Stimulated activated naive B cell treated with anti-CD40 and anti-IgM and Interleukin-4, amounts not matched to agents 10 μg/mL and 1 μg/mL and 100 μg/mL, for 72 hours (primary cell): ENCODE results near the gene VAV2.

Experiments
- ATAC-seq, 2 donors: fragments of 150-1000 bp; cut with Tn5 transposase; replicated peaks; 2 replicates each; pipeline ENCODE4 v1.10.0; 2021; ENCODE audit warnings: moderate library complexity in 1 of 2
- DNase-seq: peaks from one replicate; pipeline ENCODE4 v3.0.0; 2021
- H3K27ac Mint-ChIP-seq: one replicate; pipeline ENCODE4 v1.8.0; 2022; ENCODE audit warnings: mild to moderate bottlenecking, mixed read lengths
- H3K27me3 Mint-ChIP-seq, 2 donors: one replicate each; pipeline ENCODE4 v1.8.0; 2022; ENCODE audit warnings: mixed read lengths in 2 of 2
- H3K36me3 Mint-ChIP-seq, 2 donors: one replicate each; pipeline ENCODE4 v1.8.0; 2022; ENCODE audit warnings: mixed read lengths in 2 of 2, mild to moderate bottlenecking in 1 of 2
- H3K4me1 Mint-ChIP-seq, 2 donors: one replicate each; pipeline ENCODE4 v1.8.0; 2022; ENCODE audit warnings: mixed read lengths in 2 of 2, mild to moderate bottlenecking in 1 of 2
- H3K4me3 Mint-ChIP-seq, 2 donors: one replicate each; pipeline ENCODE4 v1.8.0; 2022; ENCODE audit warnings: mild to moderate bottlenecking in 2 of 2, mixed read lengths in 2 of 2, moderate library complexity in 1 of 2
- H3K9me3 Mint-ChIP-seq, 2 donors: one replicate each; pipeline ENCODE4 v1.8.0; 2022; ENCODE audit warnings: mixed read lengths in 2 of 2, mild to moderate bottlenecking in 1 of 2

VAV2 gene

DNA sequence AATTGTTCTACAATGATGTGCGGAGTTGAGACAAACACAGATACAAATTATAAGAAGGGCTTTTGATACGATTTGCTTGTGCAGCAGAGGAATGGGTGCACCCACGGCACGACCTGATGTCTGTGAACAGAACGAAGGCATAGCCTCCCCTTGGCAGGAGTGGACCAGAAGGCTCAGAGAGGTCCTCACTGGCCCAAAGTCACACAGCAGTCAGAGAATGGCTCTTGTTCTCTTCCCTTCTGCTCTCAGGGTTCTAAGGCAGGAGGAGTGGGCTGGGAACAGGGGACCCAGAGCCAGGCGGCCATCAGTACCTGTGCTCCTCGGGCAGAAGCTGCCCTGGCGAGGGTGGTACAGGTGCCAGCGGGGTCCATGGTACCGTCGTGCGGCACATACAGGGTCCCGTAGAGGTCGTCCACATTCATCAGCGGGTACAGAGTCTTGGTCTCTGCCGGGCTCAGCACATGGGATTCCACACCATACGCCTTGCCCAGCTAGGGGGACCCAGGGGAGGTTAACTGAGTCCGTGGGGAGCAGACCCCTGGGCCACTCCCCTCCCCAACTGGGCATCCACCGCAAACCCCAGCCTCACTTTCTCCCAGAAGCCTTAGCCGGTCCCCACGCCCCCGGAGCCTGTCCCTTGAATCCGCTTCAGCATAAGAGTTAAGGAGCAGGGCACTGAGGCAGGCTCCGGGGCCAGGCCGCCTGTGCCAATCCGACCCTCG lies 261.0 kb downstream of the VAV2 start:
- peaks cover 23 to 41% of the 10 kb centered on the region in 2 donors for H3K4me1 Mint-ChIP-seq
- no peaks in the 10 kb centered on the region for H3K36me3 Mint-ChIP-seq

DNA sequence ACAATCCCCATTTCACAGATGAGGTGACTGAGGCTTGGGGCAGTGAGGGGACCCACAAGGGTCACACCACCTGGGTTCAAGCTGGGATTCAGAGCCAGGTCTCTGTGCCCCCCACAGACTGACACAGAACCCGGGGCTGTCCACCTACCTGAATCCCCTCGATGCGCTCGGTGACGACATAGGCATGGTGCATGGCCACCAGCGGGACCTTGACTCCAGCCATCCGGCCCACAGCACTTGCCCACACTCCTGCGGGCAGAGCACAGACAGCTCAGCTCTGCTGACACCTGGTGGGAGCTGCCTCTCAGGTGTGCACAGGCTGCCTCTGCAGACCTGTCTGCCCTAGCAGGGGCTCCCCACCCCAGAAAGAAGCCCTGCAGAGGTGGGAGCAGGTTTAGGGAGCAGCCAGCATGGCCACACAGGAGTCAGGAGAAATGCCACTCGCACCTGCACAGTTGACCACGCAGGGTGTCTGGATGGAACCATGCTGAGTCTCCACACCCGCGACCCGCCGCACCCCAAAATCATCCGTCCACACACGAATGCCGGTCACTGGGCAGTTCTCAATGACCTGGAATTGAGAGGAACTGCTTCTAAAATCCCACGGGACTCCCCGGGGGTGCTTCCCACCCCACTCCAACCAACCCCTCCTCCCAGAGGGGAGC lies 262.4 kb downstream of the VAV2 start:
- ATAC-seq = no peak
- Mint-ChIP-seq H3K36me3 (no peaks in the 10 kb centered on the region), H3K27ac (no peak overlapping the region), H3K27me3 (peaks cover 41 to 64% of the 10 kb centered on the region in 2 donors), H3K4me3 (no peak overlapping the region), H3K4me1 (peaks cover 12 to 27% of the 10 kb centered on the region in 2 donors), H3K9me3 (no peaks in the 10 kb centered on the region)
- no peak for DNase-seq

More for the DNA sequence above, 261.0 kb downstream of the VAV2 start:
- DNase-seq = no peak
- H3K27me3 Mint-ChIP-seq = peaks cover 34 to 63% of the 10 kb centered on the region in 2 donors
- no peaks in the 10 kb centered on the region for H3K9me3 Mint-ChIP-seq
- H3K4me3 Mint-ChIP-seq = no peak overlapping the region
- no peak for ATAC-seq
- no peak overlapping the region for H3K27ac Mint-ChIP-seq

DNA sequence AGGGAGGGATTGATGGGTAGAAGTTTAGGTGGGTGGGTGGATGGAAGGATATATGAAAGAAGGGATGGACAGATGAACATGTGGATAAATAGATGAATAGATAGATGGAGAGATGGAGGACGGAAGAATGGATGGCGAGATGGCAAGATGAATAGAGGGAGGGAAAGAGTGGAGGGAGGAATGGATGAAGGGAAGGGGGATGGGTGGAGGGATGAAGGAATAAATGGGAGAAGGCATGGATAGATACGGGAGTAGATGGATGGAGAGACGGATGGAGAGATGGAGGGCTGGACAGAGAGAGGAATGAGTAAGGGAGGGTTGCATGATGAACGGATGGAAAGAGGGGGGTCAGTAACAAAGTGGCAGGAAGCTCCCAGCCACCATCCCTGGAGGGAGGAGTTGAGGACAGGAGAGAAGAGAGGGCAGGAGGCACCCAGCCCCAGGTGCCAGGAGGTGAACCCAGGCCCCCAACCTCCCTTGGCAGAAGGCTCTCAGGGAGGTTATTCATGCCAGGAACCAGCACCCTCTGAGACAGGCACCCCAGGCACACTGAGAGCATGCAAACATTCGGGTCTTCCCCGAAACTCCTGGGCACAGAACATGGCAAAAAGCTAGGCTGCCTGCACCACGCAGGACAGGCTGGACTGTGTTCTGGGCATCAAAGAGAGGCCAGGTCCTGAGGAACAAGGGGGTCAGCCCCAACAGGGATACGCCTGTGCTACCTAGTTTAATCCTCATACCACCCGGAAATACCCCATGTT lies 263.1 kb downstream of the VAV2 start:
- ATAC-seq (no peak), DNase-seq (no peak)
- no peaks in the 10 kb centered on the region for H3K9me3 Mint-ChIP-seq
- no peak overlapping the region for H3K27ac Mint-ChIP-seq
- peaks cover 8 to 20% of the 10 kb centered on the region in 2 donors for H3K4me1 Mint-ChIP-seq
- no peak overlapping the region for H3K4me3 Mint-ChIP-seq
- H3K27me3 Mint-ChIP-seq = peaks cover 39 to 60% of the 10 kb centered on the region in 2 donors
- H3K36me3 Mint-ChIP-seq = no peaks in the 10 kb centered on the region

DNA sequence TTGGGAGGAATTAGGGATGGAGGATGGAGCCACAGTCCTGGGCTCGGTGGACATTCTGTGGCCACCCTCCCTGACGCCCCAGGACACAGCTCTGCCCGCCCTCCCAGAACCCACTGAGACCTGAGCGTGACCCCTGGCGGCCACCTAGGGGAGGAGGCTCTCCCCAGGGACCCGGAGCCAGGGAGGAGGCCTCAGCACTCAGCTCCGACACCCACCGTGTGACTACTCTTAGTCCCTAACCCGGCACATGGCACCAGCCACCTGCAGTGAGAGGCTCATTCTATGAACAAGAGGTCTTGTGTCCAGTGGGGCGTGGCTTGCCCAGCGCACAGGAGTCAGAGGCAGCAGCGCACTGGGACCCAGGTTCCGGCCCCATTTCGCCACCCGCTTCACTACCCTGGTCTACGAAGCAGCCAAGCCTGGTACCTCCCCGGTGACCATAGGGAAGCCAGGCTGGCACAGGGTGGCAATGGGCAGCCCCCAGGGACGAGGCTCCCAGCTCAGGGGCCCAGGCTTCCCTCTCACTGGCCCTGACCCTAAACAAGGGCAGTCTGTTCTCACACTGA lies 264.2 kb downstream of the VAV2 start:
- Mint-ChIP-seq H3K36me3 (no peaks in the 10 kb centered on the region), H3K27ac (no peak overlapping the region), H3K4me3 (no peak overlapping the region), H3K9me3 (no peaks in the 10 kb centered on the region), H3K4me1 (peaks cover 8 to 11% of the 10 kb centered on the region in 2 donors), H3K27me3 (peaks cover 46 to 53% of the 10 kb centered on the region in 2 donors)
- DNase-seq (no peak), ATAC-seq (no peak)

DNA sequence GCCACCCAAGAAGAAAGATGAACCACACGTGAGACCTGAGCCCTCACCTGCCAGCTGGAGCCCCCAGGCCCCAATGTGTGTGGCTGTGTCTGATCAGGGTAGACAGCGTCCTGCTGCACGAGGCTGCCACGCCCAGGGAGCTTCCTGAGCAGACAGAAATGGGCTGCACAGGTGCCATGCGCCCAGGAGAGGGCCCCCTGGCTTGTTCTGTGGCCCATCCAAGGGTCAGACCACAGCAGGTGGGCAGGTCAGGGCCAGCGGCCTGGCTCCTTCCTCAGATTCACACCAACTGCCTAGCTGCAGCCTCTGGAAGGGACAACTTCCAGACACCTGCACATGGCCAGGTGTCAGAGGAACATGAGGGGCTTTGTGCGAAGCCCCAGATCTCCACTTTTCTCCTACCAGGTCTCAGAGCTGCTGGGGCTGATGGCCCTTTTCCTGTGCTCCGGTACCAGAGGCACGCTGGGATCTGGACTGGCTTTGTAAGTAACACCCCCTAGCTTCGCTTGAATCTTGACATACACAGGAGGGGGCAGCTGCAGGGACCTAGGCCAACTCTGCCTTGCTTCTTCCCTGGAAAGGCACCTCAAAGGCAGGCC lies 264.7 kb downstream of the VAV2 start:
- H3K9me3 Mint-ChIP-seq = no peaks in the 10 kb centered on the region
- H3K27me3 Mint-ChIP-seq = peaks cover 44 to 52% of the 10 kb centered on the region in 2 donors
- no peak overlapping the region for H3K4me3 Mint-ChIP-seq
- H3K4me1 Mint-ChIP-seq = peaks cover 6 to 11% of the 10 kb centered on the region in 2 donors
- ATAC-seq (peak; percentile 35 to 58), DNase-seq (no peak)
- H3K36me3 Mint-ChIP-seq = no peaks in the 10 kb centered on the region
- H3K27ac Mint-ChIP-seq = no peak overlapping the region

DNA sequence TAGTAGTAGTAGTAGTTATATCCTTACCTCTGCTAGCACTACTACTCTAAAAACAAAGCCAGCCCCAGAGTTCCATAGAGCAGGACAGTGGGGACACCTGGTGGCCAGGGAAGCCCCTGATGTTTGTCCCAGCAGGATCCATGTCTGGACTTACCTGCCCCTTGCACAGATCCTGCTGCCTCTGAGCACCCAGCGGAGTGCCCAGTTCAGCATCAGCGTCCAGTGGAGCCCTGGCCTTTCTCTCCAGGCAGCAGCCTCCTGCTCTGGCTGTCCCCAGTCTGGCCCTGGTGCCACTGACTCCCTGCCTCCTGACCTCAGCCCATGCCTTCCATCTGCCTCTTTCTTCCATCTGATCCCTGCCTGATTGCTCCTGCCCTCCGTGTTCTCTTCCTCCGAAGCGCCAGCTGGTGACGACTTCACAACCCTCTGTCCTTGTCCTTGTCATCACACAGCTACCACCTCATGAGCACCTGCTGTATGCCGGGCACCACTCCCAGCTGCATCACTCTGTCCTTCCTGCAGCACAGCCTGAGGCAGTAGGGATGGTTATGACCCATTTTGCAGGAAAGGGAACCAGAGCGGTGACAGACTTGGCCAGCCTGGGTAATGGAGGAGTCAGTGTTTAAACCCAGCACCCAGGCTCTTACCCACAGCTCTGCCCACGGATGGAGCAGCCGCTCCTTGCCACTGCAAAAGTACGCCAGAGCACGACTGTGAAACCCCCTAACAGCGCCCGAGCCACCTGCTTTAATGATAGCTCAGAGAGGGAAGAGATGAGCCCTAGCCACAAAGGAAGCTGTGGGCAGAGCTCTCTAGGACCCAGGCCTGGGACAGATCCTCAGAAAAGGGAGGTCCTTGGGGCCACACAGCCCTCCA lies 265.5 kb downstream of the VAV2 start:
- peak; percentile 79 to 81 for ATAC-seq
- no peaks in the 10 kb centered on the region for H3K9me3 Mint-ChIP-seq

DNA sequence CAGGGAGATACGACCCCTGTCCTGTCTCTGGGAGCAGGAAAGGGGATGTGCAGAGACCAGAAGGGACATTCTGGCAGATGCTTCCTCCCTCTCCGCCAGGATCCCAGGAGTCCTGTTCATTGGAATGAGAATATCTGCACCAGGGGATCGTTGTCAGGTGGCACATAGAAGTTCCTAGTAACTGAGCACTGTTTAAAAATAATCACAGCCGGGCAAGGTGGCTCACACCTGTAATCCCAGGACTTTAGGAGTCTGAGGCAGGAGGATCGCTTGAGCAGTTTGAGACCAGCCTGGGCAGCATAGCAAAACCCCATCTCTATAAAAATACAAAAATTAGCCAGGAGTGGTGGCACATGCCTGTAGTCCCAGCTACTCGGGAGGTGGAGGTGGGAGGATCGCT lies 266.2 kb downstream of the VAV2 start:
- peaks cover 0 to under 1% of the 10 kb centered on the region in 2 donors for H3K9me3 Mint-ChIP-seq
- H3K4me1 Mint-ChIP-seq = peaks cover 6 to 11% of the 10 kb centered on the region in 2 donors
- H3K27me3 Mint-ChIP-seq = peaks cover 58 to 60% of the 10 kb centered on the region in 2 donors
- H3K4me3 Mint-ChIP-seq = no peak overlapping the region
- no peak overlapping the region for H3K27ac Mint-ChIP-seq
- DNase-seq (no peak), ATAC-seq (no peak)
- no peaks in the 10 kb centered on the region for H3K36me3 Mint-ChIP-seq

More for the DNA sequence above, 265.5 kb downstream of the VAV2 start:
- Mint-ChIP-seq H3K27ac (no peak overlapping the region), H3K4me1 (peaks cover 6 to 11% of the 10 kb centered on the region in 2 donors), H3K27me3 (peaks cover 50 to 57% of the 10 kb centered on the region in 2 donors), H3K36me3 (no peaks in the 10 kb centered on the region), H3K4me3 (no peak overlapping the region)
- no peak for DNase-seq

DNA sequence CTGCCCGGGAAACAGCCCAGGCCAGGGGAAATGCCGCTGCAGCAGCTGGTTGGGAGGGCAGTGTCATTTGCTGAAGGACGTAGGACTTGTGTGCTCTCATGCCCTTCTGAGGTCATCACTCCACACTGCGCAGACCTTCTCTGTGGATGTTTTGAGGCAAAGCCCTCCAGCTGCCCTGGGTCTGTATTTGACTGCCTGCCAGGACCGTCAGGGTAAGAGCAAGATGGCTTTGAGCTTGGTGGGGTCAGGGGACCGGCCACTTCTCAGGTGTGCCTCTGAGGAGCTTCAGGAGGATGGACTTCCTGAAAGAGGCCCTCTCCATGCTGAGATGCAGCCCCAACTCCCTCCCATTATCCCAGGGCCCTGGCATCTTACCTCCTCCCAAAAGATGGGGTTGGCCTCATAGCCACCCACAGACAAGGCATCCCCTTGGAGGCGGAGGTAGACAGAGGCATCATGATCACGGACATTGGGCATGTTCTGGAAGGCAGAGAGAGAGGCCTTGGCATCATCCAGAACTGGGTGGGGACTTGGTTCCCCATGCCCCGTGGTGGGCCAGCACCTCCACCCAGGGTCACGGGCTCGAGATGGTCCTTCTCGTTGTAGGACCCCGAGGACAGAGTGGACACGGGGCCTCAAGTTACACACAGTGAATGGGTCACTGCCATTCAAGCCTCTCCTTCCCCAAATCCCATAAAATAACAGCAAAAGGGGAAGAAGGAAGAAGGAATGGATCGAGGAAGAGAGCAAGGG lies 273.4 kb downstream of the VAV2 start:
- peaks cover 62 to 76% of the 10 kb centered on the region in 2 donors for H3K27me3 Mint-ChIP-seq
- H3K27ac Mint-ChIP-seq = no peak overlapping the region
- H3K4me3 Mint-ChIP-seq = no peak overlapping the region
- DNase-seq (no peak), ATAC-seq (no peak)
- peaks cover 8 to 9% of the 10 kb centered on the region in 2 donors for H3K9me3 Mint-ChIP-seq
- H3K36me3 Mint-ChIP-seq = peaks cover 4 to 10% of the 10 kb centered on the region in 2 donors
- peaks cover 0 to 2% of the 10 kb centered on the region in 2 donors for H3K4me1 Mint-ChIP-seq

DNA sequence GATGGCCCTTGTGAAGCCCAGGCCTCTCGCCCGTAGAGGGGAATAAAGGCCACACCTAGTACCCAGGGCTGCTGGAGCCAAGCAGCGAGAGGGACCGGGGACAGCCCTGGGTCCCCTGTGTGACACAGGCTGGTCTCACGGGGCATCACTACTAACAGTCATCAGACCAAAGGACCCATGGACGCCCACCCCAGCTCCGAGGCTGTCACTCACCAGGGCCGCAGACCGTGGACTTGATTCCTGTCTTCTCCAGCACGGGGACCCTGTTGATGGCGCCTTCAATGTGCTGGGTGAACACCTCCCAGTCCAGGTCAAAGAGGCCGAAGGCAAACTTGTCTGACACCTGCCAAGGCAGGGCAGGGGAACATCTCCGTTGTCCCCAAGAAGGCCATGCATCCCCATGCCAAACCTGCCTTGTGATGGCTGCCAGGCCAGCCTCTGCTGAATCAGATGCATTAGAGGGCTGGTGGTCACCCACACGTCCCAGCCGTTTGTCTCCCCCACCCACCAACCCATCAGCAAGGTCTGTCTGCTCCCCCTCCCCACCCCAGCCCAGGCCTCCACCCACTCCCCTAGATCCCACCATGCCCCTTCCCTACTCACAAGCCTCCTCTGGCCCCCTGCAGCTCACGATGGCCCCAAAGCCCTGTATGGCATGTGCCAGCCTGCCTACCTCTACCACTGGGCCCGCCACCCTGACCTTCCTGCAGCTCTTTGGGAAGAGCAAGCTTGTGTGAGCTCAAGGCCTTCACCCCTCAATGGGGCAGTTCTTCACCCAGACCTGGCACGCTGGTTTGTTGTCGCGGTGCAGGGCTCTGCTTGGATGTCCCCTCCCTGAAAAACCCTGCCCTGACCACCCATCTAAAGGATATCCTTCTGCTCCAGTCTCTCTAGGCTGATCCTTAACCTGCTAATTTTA lies 274.8 kb downstream of the VAV2 start:
- peaks cover 5 to 6% of the 10 kb centered on the region in 2 donors for H3K4me1 Mint-ChIP-seq
- H3K36me3 Mint-ChIP-seq = peaks cover 4 to 10% of the 10 kb centered on the region in 2 donors
- DNase-seq = no peak
- peaks cover 8 to 9% of the 10 kb centered on the region in 2 donors for H3K9me3 Mint-ChIP-seq
- H3K27me3 Mint-ChIP-seq = peaks cover 58 to 78% of the 10 kb centered on the region in 2 donors
- ATAC-seq = no peak
- H3K4me3 Mint-ChIP-seq = no peak overlapping the region
- H3K27ac Mint-ChIP-seq = no peak overlapping the region

DNA sequence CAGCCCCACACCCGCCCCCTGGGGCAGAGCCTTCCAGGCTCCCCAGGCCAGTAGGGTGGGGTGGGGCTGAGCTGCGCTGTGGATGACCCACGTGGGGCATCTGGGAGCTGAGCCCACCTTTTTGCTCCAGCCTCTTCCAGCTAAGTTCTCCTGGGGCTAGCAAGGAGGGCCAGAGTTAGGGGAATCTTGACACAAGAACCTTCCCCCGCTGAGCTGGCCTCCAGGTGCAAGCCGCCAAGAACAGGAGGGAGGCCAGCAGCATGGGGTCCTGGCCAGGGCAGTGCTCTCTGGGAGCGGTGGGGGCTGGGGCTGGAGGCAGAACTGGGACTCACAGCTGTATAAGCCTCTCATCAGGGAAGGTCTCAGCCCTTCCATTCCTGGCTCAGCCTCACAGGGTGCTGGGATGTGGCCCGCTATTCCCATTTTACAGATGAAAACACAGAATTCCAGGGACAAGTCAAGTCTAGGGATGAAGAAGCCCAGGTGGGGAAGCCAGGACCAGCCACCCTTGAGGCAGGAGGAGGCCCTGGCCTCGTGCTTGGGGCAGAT lies 275.5 kb downstream of the VAV2 start:
- DNase-seq (no peak), ATAC-seq (no peak)

DNA sequence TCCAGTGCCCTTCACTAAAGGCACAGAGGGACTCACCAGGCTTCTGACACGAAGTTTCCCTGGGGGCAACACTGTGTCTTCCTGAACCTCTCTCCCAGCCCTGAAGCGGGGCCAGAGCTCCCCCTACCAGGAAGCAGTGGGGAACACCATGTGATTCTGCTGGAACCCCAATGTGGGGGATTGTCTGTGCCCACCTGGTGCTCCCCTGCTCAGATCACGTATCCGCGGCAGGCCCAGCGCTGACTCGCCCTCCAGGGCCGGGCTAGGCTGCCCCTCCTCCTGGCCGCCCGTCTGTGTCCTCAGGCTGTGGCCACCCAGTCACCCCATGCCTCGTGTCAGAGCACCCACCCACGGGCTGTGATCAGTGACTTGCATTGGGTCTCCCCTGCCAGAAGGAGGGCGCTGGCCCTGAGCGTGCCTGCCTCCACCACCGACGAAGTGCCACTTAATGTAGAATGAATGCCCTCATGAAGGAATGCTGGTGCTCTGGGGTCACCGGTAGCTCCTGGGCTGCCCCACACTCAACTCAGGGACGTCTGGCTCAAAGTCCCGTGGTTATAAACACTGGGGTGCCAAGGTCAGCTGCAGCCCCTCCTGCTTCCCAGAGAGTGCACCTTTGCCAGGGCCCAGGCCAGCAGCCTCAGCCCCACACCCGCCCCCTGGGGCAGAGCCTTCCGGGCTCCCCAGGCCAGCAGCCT lies 276.1 kb downstream of the VAV2 start:
- no peak for DNase-seq
- H3K9me3 Mint-ChIP-seq = peaks cover 8 to 9% of the 10 kb centered on the region in 2 donors

More for the DNA sequence above, 275.5 kb downstream of the VAV2 start:
- H3K9me3 Mint-ChIP-seq = peaks cover 8 to 9% of the 10 kb centered on the region in 2 donors
- H3K4me1 Mint-ChIP-seq = peaks cover 5 to 6% of the 10 kb centered on the region in 2 donors
- H3K27ac Mint-ChIP-seq = no peak overlapping the region
- no peak overlapping the region for H3K4me3 Mint-ChIP-seq
- peaks cover 4 to 10% of the 10 kb centered on the region in 2 donors for H3K36me3 Mint-ChIP-seq
- H3K27me3 Mint-ChIP-seq = peaks cover 51 to 71% of the 10 kb centered on the region in 2 donors

More for the DNA sequence above, 276.1 kb downstream of the VAV2 start:
- no peak overlapping the region for H3K27ac Mint-ChIP-seq
- ATAC-seq = no peak
- peaks cover 5 to 6% of the 10 kb centered on the region in 2 donors for H3K4me1 Mint-ChIP-seq
- H3K4me3 Mint-ChIP-seq = no peak overlapping the region
- peaks cover 44 to 64% of the 10 kb centered on the region in 2 donors for H3K27me3 Mint-ChIP-seq
- H3K36me3 Mint-ChIP-seq = peaks cover 4 to 10% of the 10 kb centered on the region in 2 donors
